Osteoblast (primary cell): Measurements from ENCODE around the gene PIP5K1C. TPM values are rescaled to one million over a fixed set of nuclear protein-coding genes. Genes with fewer than 3 reads are reported as not detected.

Source experiments
- DNase-seq: peaks from one replicate; pipeline ENCODE4 v3.0.0; 2011; ENCODE audit warnings: low spot score, mixed read lengths; ENCODE audit not compliant: insufficient read length; ENCODE audit errors: missing footprints
- H2AFZ ChIP-seq: 2 replicates; pipeline ENCODE4 v1.6.0; 2011; ENCODE audit warnings: mild to moderate bottlenecking, low read length
- H3K27ac ChIP-seq: 2 replicates; pipeline ENCODE4 v1.5.1; 2011; ENCODE audit warnings: mild to moderate bottlenecking, low read depth, low read length, moderate library complexity
- H3K27me3 ChIP-seq: 2 replicates; pipeline ENCODE4 v1.6.0; 2012; ENCODE audit warnings: mild to moderate bottlenecking, control low read depth, inconsistent platforms, low read length, moderate library complexity; ENCODE audit not compliant: insufficient read depth
- H3K36me3 ChIP-seq: 2 replicates; pipeline ENCODE4 v1.5.1; 2011; ENCODE audit warnings: mild to moderate bottlenecking, low read length, control low read depth, moderate library complexity; ENCODE audit not compliant: insufficient read depth
- H3K4me1 ChIP-seq: 2 replicates; pipeline ENCODE4 v1.5.1; 2011; ENCODE audit warnings: mild to moderate bottlenecking, low read length, control low read depth, moderate library complexity; ENCODE audit not compliant: insufficient read depth
- H3K4me2 ChIP-seq: 2 replicates; pipeline ENCODE4 v1.6.0; 2011; ENCODE audit warnings: mild to moderate bottlenecking, low read length; ENCODE audit not compliant: insufficient read depth
- H3K4me3 ChIP-seq: fragments of 200-600 bp; sonication (generic); 3 replicates; pipeline ENCODE4 v1.5.1; 2012; ENCODE audit warnings: mild to moderate bottlenecking, low read length, inconsistent platforms; ENCODE audit not compliant: insufficient read depth
- H3K79me2 ChIP-seq: 2 replicates; pipeline ENCODE4 v1.6.0; 2012; ENCODE audit warnings: mild to moderate bottlenecking, low read length, control low read depth, inconsistent platforms; ENCODE audit not compliant: insufficient read depth
- H3K9me3 ChIP-seq: 2 replicates; pipeline ENCODE4 v1.5.1; 2011; ENCODE audit warnings: low read depth, low read length, control low read depth
- H4K20me1 ChIP-seq: 2 replicates; pipeline ENCODE4 v1.6.0; 2012; ENCODE audit warnings: mild to moderate bottlenecking, low read length, control low read depth; ENCODE audit not compliant: insufficient read depth
- CTCF ChIP-seq: IDR thresholded peaks from 2 replicates; pipeline ENCODE4 v1.5.1; 2011; ENCODE audit warnings: mild to moderate bottlenecking, low read depth, low read length, moderate library complexity; ENCODE audit errors: extremely low read depth
- total RNA-seq: library from RNA; depleted of rRNA; stranded (reverse); fragments of >200 nt; gene quantifications from 2 replicates; pipeline ENCODE4 v1.2.3, GENCODE V29; 2012

PIP5K1C gene
- total RNA-seq, 1 donor: 30.4 TPM

GRCh38 chr19:3627351-3627723 lies 72.9 kb downstream of the PIP5K1C start:
- peaks cover 12% of the 10 kb centered on the region for H3K4me1 ChIP-seq
- no peaks in the 10 kb centered on the region for H3K9me3 ChIP-seq
- no peaks in the 10 kb centered on the region for H3K27me3 ChIP-seq
- peaks cover 14% of the 10 kb centered on the region for H4K20me1 ChIP-seq
- peak overlapping the region; percentile 100 for H3K4me2 ChIP-seq
- DNase-seq: no peak
- peaks cover 4% of the 10 kb centered on the region for H3K36me3 ChIP-seq
- TF ChIP-seq CTCF: no peak
- H3K4me3 ChIP-seq: peak overlapping the region; percentile 94
- no peak overlapping the region for H3K27ac ChIP-seq
- H3K79me2 ChIP-seq: peaks cover 31% of the 10 kb centered on the region
- no peak overlapping the region for H2AFZ ChIP-seq

- Histone ChIP-seq H3K27me3 (no peaks in the 10 kb centered on the region), H3K79me2 (peaks cover 31% of the 10 kb centered on the region), H3K4me3 (peak within 1 kb of the TSS; percentile 94), H2AFZ (peak within 1 kb of the TSS; percentile 81), H3K27ac (peak within 1 kb of the TSS; percentile 91), H3K9me3 (no peaks in the 10 kb centered on the region), H4K20me1 (peaks cover 14% of the 10 kb centered on the region), H3K4me2 (peak within 1 kb of the TSS; percentile 100), H3K36me3 (peaks cover 5% of the 10 kb centered on the region), H3K4me1 (peaks cover 12% of the 10 kb centered on the region)
- DNase-seq: peak; percentile 100
- TF ChIP-seq CTCF: no peak
Measured at GRCh38 chr19:3626473-3627350, 73.6 kb downstream of the PIP5K1C start, which contains the start of gene CACTIN. TSS of gene CACTIN (minus strand) at chr19:3626790. CDS start at chr19:3626762, 28 bp downstream.

- Histone ChIP-seq H3K79me2 (peaks cover 31% of the 10 kb centered on the region), H3K9me3 (no peaks in the 10 kb centered on the region), H2AFZ (peak overlapping the region; percentile 81), H3K4me1 (peaks cover 12% of the 10 kb centered on the region), H3K27me3 (no peaks in the 10 kb centered on the region), H3K4me3 (peak overlapping the region; percentile 94), H3K4me2 (peak overlapping the region; percentile 100), H3K36me3 (peaks cover 5% of the 10 kb centered on the region), H4K20me1 (peaks cover 14% of the 10 kb centered on the region), H3K27ac (peak overlapping the region; percentile 91)
- peak; percentile 93 for DNase-seq
- no peak for TF ChIP-seq CTCF
Measured at GRCh38 chr19:3625996-3626472, 74.2 kb downstream of the PIP5K1C start.

GRCh38 chr19:3623716-3624115 lies 76.6 kb downstream of the PIP5K1C start:
- H3K4me1 ChIP-seq: peaks cover 12% of the 10 kb centered on the region
- peaks cover 14% of the 10 kb centered on the region for H4K20me1 ChIP-seq
- H2AFZ ChIP-seq: no peak overlapping the region
- DNase-seq: no peak
- no peaks in the 10 kb centered on the region for H3K9me3 ChIP-seq
- H3K27me3 ChIP-seq: no peaks in the 10 kb centered on the region
- no peak overlapping the region for H3K4me3 ChIP-seq
- no peak overlapping the region for H3K27ac ChIP-seq
- peaks cover 31% of the 10 kb centered on the region for H3K79me2 ChIP-seq
- H3K36me3 ChIP-seq: peaks cover 5% of the 10 kb centered on the region
- H3K4me2 ChIP-seq: no peak overlapping the region
- TF ChIP-seq CTCF: no peak
